Upper lobe of left lung (tissue), 4 donors: ENCODE results near the gene SYT8.

Experiments
- EP300 ChIP-seq, 4 donors: sonication (generic); formaldehyde crosslinking; IDR thresholded peaks; one replicate each; pipeline ENCODE4 v1.5.1; 2017; ENCODE audit warnings: antibody characterized with exemption in 4 of 4, control low read depth in 2 of 4
- POLR2A ChIP-seq, 4 donors: fragments of 450-650 bp; IDR thresholded peaks; one replicate each; pipeline ENCODE4 v1.5.1; 2016 to 2017; ENCODE audit warnings: antibody characterized with exemption in 4 of 4, mild to moderate bottlenecking in 2 of 4
- POLR2AphosphoS5 ChIP-seq, 2 donors: sonication (generic); formaldehyde crosslinking; IDR thresholded peaks; one replicate each; pipeline ENCODE4 v1.5.1; 2017; ENCODE audit warnings: antibody characterized with exemption in 2 of 2
- TF ChIP-seq, protein P1 (sequence below), 6 experiments: fragments of 450-650 bp in 4 of 6; fragments of 200-600 bp in 2 of 6; sonication (generic) in 2 of 6; IDR thresholded peaks; one replicate each; pipeline ENCODE4 v1.5.1; 2016 to 2019; ENCODE audit warnings: antibody characterized with exemption in 6 of 6

DNA sequence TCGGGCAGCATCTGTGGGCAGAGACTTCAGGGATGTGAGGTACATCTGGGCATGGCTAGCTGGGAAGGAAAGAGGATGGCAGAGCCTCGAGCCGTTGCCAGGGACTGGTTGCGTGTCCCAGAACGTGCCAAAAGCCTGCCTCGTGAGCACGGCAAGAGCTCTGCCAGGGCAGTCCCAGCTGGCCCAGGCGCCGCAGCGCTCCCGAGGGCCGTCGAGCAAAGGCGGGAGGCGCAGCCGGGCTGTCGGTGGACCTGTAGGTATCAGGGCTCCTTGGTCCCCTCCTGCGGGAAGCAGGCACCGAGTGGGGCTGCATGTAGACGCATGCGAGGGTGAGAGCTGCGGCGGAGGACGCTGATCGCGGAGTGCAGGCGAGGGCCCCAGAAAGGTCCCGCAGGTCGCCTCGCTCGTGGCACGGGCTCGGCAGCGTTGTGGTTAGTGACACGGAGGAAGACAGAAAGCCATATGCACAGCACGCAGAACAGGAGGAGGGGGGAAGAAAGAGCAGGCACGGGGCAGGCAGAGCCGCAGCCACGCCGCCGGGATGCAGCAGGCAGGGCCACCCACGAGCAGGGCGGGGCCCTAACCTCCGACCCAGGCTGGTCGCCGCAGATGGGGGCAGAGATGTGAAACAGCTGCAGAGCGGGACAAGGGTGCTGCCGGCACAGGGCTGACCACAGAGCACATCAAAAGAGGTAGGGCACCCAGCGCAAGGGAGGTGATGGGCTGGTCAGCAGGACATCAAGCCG lies 36.1 kb downstream of the SYT8 start:
- TF ChIP-seq EP300 (IDR thresholded peaks at IDR 0.05) (no peak), POLR2AphosphoS5 (IDR thresholded peaks at IDR 0.05) (no peak), POLR2A (IDR thresholded peaks at IDR 0.05) (no peak)
- TF ChIP-seq, protein P1, sequence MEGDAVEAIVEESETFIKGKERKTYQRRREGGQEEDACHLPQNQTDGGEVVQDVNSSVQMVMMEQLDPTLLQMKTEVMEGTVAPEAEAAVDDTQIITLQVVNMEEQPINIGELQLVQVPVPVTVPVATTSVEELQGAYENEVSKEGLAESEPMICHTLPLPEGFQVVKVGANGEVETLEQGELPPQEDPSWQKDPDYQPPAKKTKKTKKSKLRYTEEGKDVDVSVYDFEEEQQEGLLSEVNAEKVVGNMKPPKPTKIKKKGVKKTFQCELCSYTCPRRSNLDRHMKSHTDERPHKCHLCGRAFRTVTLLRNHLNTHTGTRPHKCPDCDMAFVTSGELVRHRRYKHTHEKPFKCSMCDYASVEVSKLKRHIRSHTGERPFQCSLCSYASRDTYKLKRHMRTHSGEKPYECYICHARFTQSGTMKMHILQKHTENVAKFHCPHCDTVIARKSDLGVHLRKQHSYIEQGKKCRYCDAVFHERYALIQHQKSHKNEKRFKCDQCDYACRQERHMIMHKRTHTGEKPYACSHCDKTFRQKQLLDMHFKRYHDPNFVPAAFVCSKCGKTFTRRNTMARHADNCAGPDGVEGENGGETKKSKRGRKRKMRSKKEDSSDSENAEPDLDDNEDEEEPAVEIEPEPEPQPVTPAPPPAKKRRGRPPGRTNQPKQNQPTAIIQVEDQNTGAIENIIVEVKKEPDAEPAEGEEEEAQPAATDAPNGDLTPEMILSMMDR (IDR thresholded peaks at IDR 0.05): no peak
